SU-DHL-6 (cell line): Measurements from ENCODE around the gene C22orf15.

ENCODE experiments used
- EZH2phosphoT487 ChIP-seq: fragments of 200-600 bp; sonication (generic), shearing (Covaris generic); conservative IDR thresholded peaks from 2 replicates; pipeline ENCODE4 v1.6.1; 2018; ENCODE audit warnings: mild to moderate bottlenecking, antibody characterized with exemption, low read length, moderate library complexity, mixed read lengths
- TF ChIP-seq, protein P1 (sequence below): fragments of 200-600 bp; sonication (generic); IDR thresholded peaks from one replicate; pipeline ENCODE4 v1.5.1; 2017; ENCODE audit warnings: antibody characterized with exemption, mild to moderate bottlenecking, low read length, moderate library complexity; ENCODE audit not compliant: insufficient read depth, poor library complexity, severe bottlenecking

GRCh38 chr22:23715806-23716375, 46.9 kb upstream of the C22orf15 start:
- TF ChIP-seq, protein P1, sequence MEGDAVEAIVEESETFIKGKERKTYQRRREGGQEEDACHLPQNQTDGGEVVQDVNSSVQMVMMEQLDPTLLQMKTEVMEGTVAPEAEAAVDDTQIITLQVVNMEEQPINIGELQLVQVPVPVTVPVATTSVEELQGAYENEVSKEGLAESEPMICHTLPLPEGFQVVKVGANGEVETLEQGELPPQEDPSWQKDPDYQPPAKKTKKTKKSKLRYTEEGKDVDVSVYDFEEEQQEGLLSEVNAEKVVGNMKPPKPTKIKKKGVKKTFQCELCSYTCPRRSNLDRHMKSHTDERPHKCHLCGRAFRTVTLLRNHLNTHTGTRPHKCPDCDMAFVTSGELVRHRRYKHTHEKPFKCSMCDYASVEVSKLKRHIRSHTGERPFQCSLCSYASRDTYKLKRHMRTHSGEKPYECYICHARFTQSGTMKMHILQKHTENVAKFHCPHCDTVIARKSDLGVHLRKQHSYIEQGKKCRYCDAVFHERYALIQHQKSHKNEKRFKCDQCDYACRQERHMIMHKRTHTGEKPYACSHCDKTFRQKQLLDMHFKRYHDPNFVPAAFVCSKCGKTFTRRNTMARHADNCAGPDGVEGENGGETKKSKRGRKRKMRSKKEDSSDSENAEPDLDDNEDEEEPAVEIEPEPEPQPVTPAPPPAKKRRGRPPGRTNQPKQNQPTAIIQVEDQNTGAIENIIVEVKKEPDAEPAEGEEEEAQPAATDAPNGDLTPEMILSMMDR: no peak
- no peak for TF ChIP-seq EZH2phosphoT487
